Measurements from ENCODE around the gene KRTAP10-3.

KRTAP10-3 gene

DNA sequence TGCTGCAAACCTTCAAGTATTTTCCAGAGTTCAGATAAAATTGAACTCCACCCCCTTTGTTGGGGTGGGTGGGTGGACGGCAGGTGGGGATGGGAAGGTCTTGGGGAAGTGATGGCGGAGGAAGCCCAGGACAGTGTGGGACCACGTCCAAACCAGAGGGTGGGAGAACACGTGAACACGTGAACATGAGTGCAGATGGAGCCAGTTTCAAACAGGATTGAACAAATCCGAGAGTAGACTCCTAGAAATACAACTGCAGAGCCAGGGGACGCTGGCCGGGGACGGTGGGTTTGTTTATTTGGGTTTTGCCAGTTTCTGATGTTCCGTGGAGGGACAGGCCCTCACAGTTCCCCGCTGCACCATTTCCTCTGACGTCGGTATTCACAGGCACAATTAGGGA is 10.2 kb downstream of the KRTAP10-3 start:
- DNase-seq (ENCODE audit: low spot score), result no peak

DNA sequence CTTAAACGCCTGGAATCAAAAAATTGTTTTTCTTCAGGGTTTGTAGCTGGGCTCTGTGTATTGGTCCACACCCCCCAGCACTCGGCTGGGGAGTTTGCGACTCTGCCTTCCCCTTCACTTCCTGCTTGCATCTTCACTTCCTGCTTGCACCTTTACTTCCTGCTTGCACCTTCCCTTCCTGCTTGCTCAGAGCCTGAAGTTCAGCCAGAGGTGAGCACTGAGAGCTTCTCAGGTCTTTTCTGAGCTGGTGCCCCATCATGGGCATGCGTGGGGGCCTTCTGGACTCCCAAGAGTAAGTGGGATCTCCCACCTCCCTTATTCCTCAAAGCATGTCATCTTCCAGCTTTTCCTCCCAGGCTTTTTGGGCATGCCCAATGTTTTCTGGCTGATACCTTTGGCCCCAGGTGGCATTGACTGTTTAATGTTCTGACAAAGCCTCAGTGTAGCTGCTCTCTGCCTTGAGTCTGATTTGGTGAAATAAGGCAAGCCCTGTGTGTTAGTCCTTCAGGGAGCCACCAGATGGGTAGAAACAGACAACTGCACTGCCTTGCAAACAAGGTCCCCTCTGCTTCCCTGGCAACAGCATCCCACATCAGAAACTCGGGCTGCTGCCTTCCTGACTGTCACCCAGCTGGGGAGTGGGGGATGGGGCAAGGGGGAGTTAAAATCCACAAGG is 10.8 kb downstream of the KRTAP10-3 start:
- DNase-seq (ENCODE audit: low spot score), result no peak

DNA sequence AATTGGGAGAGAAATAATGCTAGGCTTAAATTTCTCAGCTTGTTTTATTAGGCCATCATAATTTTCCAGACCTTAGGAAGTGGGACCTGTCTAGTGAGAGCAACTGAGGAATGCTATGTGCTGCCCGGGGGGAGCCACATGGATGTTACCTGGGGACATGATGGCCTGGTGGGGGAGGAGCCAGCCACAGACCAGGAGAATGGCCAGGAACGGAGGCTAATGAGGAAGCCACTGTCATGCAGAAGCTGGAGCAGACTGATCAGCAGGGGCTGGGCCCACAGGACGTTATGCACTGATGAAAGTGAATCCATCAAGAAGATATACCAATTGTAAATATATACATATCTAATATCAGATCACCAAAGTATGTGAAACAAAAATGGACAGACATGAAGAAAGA is 14.0 kb downstream of the KRTAP10-3 start:
- no peak for DNase-seq (ENCODE audit: low spot score)

DNA sequence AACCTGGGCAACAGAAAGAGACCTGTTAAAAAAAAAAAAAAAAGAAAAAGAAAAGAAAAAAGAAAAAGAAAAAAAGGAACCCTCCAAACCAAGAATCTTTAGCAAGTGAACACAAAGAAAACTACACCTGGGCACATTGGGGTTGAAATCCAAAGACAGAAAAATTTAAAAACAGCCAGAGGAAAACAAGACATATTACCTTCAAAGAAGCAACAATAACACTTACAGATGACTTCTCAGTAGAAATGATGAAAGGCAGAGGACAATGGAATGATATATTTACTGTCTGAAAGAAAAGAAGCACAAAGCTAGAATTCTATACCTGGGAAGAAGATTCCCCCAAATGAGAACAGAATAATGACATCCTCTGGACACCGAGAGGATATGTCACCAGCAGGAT is 15.9 kb downstream of the KRTAP10-3 start:
- DNase-seq (ENCODE audit: low spot score), result no peak

DNA sequence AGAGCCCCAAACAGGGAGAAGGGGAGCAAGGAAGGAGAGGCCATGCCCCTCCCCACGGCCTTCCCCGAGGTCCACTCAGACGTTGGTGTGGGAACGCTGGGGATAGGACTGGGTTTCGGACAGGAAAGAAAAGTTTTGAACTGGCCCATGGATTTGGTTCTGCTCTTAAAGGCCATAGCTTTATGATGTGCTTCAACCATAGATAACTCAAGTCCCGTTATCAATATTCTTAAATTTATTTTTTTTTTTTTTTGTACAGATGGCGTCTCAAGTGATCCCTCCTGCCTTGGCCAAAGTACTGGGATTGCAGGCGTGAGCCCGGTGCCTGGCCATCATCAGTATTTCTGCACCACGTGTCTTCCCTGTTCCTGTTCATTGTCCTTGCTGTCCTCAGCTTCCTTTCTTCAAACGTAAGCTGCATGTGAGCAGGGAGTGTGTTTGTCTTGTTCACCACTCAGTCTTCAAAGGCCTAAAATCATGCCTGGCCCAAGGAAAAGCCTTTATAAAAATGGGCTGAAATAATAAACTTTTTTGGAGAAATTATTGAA is 17.8 kb downstream of the KRTAP10-3 start:
- no peak for DNase-seq (ENCODE audit: low spot score)

DNA sequence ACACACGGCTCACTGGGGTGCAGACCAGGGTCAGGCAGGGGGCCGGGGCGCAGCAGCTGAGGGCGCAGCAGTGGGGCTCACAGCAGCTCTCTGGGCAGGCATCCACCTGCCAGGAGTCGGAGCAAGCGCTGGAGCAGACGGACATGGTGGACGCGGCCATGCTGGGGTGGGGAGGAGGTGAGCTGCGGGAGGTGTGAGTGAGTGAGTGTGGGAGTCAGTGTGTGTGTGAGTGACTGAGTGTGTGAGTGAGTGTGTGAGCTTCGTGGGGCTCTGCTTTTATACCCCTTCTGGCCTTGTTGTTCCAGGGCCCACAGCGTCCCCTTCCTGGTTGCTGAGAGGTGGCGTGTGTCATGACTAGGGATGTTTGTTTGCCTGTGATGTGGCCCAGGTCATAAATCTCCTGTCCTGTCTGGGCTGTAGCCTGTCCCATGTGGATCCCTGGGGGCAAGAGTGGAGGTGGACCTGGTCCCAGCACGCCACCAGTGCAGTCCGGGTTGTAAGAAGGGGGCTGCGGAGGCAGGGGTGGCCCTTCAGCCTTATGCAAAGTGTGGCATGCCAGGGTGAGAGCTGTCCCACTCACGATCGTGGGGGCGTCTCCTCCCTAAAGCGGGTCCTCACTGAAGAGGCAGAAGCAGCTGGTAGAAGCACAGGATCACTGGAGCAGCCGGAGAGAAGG is 18.5 kb downstream of the KRTAP10-3 start, which contains the start of gene KRTAP10-1:
TSS of gene KRTAP10-1 (minus strand) at position 205 of the 676 bp plus-strand sequence. CDS start at position 160, 45 bp downstream.
- DNase-seq (ENCODE audit: low spot score), result no peak

DNA sequence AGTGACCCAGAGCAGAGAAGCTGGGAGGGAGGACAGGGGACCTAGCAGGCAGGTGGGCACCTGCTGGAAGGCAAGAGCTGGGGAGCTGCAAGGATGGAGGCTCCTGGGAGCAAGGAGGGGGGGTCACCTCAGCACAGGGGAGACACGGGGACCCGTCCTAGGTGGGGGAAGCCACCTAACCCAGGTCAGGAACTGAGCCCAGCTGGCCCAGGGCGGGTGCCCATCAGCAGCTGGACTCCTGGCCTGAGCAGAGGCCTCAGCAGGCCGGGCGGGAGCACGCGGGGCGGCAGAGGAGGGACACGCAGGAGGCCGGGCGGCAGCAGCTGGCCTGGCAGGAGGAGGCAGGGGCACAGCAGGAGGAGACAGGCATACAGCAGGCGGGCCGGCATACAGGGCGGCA is 19.5 kb downstream of the KRTAP10-3 start:
- DNase-seq (ENCODE audit: low spot score), result no peak

DNA sequence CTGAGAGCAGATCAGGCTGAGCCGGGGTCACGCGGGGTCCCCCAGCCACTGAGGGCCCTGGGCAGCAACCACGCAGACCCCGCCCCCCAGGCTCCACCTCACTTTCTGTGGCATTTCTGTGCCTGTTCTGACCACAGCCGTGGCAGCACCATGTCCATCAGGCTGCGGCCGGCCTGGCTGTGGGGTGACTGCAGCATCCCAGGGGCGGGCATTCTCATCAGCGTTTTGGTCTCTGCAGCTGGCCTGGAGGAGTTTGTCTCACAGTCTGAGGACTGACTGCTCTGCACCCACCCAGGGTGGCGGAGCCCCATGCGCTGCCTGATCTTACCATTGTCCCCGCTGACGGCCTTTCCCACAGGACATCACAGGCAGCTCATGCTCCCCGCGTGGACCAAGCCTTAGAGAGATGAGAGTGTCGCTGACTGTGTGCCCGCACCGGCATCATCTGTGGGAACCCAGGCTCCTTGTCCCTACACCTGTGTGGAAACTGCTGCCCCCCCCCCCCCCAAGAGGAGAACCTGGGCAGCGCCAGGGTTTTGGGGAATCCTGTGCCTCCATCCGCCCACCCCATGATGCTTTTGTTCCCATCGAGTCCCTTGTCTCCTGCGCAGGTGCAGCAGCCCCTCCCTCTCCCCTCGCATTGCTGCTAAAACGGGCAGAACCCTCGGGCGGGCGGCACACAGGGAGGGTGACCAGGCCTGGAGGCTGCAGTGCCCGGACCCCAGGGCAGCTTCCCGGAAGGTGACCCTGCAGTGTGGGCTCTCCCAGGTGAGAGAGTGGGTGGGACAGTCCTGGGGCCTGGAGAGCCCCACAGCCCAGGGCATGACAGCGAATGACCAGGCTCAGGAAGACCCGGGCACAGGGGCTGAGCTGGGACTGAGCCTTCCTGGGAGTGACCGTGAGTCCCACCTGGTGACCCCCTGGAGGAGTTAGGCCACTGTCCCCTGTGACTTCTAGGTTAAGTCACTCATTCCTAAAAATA is 20.4 kb downstream of the KRTAP10-3 start:
- no peak for DNase-seq (ENCODE audit: low spot score)

DNA sequence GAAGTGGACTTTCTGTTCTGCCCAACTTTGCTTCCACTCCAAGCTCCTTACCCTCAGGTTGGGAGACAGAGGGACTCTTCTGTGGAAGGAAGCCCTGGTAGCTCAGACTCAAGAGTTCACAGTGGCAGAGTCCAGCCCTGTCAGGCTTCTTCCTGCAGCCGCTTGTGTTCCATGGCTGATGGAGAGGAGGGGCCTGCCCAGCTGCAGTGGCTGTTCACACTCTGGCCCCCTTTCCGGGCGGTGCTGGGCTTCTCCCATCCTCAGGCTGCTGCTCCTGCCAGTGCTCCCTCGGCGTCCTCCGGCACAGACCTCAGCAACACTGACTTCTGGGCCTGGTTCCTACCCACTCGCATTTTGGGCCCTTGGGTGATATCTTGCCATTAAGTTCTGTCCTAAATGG is 22.6 kb downstream of the KRTAP10-3 start:
- no peak for DNase-seq (ENCODE audit: low spot score)

DNA sequence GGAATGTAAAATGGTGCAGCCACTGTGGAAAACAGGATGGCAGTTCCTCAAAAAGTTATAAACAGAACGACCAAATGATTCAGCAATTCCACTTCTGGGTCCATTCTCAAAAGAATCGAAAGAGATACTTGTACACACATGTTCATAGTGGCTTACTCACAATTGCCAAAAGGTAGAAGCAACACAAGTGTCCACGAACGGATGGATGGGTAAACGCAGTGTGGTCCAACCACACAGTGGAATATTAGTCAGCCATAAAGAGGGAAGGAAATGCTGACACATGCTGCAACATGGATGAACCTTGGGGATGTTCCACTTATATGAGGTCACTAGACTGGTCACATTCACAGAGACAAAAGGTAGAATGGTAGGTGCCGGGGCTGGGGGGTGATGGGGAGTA is 23.9 kb downstream of the KRTAP10-3 start:
- DNase-seq (ENCODE audit: low spot score), result no peak

DNA sequence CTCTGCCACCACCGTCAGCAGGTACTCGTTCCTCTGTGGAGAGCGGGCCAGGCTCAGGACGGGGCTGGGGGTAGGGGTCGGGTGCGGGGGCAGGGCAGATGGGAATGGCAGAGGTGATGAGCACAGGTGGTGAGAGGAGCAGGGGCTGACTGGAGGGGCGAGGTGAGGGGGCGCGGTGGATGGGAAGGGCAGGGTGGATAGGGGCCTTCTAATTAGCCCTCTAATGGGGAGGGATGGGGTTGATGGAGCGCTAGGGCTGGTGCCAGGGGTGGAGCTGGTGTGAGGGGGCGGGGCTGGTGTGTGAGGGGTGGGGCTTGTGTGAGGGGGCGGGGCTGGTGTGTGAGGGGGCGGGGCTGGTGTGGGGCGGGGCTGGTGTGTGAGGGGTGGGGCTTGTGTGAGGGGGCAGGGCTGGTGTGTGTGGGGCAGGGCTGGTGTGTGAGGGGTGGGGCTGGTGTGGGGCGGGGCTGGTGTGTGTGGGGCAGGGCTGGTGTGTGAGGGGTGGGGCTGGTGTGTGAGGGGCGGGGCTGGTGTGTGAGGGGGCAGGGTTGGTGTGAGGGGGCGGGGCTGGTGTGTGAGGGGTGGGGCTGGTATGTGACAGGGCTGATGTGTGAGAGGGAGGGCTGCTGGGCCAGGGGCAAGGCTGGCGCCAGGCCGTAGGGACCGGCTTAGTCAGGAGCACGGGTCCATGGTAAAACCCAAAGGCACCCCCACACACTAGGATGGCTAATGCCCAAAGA is 24.5 kb downstream of the KRTAP10-3 start:
- peak; percentile 30 for DNase-seq (ENCODE audit: low spot score)

DNA sequence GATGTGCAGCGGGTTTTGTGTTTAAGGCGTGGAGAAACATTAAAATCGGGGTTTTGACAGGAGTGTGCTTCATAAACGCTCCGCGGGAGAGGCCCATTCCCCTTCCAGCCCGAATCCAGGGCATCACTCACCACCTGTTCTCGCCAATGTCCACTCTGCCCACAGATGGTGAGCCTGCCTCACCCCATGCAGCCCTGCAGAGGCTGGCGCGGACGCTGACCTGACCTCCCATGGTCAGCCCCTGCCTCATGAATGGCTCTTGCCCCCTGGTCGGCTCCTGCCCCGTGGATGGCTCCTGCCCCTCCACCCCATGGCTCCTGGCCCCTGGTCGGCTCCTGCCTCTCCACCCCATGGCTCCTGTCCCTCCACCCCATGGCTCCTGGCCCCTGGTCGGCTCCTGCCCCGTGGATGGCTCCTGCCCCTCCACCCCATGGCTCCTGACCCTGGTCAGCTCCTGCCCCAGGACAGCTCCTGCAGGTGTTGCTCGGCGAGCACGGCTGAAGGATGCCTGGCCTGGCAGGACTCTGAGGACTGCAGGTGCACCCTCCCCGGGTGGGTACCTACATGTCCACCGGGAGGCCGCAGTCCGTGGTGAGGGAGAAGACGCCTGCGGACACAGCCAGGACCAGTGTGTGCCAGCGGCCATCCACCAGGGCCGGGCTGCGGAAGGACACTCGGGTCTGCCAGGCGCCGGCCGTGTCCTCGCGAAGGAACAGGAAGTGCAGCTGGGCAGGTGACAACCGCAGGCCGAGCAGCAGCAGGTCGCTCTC is 25.3 kb downstream of the KRTAP10-3 start:
- DNase-seq (ENCODE audit: low spot score), result no peak

DNA sequence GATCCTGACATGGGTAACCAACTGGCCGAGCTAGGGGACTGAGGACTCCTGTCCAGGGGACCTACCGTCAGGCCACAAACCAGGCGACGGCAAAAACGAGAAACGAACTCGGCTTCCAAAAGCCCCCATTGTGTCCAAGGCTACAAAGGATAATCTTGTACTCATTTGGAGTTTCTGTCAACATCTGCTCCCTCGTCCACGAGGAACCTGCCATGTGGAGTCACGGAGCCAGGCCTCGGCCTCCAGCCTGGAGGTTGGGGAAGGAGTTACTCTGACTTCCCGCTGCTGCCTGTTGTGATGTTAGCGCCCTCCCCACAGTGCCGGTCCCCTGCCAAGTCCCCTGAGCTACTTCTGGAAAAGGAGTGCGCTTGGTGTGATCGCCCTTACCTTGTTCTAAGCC is 25.9 kb downstream of the KRTAP10-3 start:
- DNase-seq (ENCODE audit: low spot score), result no peak

DNA sequence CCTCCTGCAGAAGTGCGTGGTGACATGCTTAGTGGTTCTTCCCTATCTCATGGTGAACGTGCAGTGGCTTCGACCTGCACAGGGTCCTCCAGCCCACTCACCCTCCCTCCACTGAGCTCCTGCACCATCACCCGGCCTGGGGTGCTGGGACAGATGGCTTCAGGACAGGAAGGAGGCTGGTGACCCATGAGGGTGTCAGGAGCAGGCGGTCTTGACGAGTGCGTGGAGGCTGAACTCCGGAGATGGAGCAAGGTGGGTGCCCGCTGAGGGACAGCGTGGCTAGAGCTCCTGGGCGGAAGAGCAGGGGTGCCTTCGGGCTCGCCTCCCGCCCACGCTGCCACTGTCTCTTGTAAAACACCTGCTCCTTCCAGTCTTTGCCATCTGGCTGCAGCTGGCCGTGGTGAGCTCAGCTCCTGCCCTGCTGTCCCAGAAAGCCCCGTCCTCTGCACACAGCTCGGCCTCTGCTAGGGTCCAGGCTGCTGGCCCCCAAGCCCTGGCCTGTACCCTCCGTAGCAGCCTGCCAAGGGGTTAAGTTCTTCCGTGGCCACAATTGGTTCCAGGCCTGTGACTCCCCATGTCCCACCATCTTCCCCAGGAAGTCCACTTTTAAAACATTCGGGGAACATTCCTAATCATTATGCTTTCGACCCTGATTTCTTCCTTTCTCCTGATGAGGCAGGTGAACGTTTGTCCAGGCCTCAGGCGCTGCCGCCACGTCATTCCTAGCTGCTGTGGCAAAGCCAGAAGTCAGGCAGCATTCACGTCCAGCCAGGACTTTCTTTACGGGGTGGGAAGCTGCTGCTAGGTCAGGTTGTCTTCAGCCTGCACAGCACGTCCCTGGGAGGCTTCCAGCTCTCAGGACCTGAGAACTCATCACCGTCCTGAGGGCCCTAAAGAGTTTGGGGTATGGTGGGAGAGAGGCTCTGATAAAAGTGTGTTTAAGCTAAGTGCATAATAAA is 26.7 kb downstream of the KRTAP10-3 start:
- DNase-seq (ENCODE audit: low spot score), result no peak

DNA sequence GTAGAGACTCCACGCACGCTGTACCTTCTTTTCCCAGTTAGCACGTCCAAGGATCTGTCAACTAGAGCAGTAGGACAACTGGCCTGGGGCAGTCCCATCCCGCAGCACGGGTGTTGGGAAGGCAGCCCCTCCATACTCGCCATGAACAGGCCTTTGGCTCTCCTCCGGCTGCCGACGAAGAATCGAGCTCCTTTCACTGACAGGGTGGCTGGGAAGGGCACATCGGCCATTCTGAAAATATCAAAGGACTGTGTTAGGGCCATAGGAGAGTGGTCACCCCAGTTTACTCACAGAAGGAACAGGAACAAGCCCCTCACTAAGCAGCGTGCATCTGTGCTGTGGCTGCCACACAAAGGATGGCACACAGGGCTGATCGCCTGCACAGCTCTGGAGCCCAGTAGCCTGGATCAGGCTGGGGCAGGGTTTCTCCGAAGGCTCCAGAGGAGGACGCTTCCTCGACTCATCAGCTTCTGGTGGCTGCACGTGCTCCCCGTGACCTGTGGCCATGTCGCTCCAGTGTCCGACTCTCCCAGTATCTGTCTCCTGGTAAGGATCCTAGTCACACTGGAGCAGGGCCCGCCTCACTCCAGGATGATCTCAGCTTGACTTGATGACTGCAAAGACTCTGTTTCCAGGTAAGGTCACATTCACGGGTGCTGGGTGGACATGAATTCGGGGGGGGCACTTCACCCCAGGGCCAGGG is 27.5 kb downstream of the KRTAP10-3 start:
- DNase-seq (ENCODE audit: low spot score), result no peak

DNA sequence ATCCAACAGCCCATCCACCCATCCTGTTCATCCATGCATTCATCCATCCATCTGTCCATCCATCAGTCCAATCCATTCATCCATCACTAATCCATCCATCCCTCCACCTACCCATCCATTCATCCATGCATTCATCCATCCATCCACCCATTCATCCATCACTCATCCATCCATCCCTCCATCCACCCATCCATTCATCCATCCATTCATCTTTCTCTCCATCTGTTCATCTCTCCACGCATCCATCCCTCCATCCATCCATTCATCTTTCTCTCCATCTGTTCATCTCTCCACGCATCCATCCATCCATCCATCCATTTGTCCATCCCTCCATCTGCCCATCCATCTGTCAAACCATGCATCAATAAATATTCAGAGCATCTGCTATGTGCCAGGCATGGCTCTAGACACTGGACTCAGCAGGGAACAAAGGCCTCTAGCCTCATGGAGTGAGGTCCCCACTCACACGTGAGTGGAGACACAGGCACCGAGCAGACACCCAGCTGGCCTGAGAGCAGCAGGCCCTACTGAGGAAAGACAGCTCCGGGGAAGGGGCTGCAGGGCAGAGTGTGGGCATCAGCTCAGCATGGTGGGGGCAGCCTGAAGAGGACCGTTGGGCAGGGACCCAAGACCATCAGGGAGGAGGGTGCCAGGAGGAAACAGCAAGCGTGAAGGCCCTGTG is 28.2 kb downstream of the KRTAP10-3 start:
- DNase-seq (ENCODE audit: low spot score), result no peak

DNA sequence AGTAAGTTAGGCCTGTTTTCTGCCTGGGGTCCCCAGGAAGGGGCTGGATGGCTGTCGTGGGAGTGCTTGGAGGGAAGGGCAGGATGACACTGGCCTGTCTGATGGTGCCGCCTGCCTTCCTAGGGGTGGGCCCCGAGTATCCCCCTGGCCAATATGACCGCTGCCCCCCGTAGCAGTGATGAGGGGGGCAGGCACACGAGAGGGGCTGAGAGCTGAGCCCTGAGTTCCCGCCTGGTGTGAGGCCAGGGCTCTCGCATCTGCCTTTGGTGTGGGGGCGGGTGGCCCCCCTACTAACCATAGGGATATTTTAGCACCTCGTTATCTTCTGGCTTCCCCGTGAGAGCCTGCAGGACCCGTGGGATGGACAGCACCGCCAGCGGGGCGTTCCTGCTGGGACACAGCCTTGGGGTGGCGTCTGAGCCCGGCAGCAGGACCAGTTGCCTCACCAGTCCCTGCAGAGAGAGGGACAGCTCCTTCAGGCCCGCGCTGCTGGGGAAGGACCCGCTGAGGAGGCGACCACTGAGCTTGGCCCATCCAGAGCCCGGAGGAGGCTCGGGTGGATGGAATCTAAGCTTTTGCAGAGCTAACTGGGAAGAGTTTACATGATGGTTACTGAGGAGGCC is 29.0 kb downstream of the KRTAP10-3 start:
- no peak for DNase-seq (ENCODE audit: low spot score)

DNA sequence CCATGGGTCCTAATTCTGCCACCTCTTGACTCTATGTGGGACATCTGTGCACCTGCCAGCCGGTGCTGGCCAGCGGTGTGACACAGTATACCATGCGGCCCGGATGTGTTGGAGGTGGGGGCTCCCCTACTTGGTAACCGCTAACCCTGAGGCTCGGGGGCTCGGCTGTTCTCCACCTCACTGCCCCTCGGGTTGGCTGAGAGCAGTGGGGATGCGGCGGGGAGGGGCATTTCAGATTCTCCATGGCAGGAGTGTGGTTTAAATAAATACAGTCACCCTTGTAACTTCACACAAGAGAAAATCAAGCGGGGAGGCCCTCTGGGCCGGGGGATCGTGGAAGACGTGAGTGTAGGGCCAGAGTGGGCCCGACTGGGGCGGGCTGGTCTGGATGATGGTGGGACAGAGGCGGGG is 29.6 kb downstream of the KRTAP10-3 start:
- DNase-seq (ENCODE audit: low spot score), result no peak
